ENCODE measurements around the gene DPH1. TPM values are rescaled to one million over a fixed set of nuclear protein-coding genes. Genes with fewer than 3 reads are reported as not detected.

Gene DPH1
- total RNA-seq, 4 donors from 2014 or later: 29.9 to 35.6 (median 34.0) TPM

DNA sequence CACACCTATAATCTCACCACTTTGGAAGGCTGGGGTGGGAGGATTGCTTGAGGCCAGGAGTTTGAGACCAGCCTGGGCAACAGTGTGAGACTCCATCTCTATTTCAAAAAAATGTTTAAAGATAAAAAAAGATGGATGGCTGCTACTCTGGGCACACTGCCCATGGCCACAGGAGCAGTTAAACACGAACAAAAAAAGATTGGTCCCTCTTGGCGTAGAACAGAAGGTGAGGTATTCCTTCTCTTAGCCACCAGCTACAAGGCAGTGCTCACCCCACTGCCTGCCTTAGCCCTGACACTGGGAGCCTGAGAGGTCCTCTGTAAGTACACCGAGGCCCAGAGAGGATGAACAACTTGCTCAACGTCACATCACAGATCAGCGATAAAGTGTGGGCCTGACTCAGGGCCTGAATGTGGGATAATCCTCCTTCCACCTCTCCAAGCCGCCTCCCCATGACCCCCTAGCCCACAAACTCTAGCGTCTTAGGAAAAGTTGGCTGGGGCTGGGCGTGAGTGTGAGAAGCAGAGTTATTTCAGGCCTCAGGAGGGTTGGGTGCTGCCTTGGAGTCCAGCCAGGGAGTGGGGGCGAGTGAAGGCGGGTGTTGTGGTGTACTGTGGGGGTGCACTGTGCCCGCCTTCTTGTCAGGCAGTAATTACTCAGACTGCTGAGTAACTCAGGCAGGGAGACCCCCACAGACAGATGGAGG, 2.3 kb upstream of the DPH1 start:
- TF ChIP-seq POLR2AphosphoS5 (IDR thresholded peaks at IDR 0.05): no peak
- TF ChIP-seq, protein P1, sequence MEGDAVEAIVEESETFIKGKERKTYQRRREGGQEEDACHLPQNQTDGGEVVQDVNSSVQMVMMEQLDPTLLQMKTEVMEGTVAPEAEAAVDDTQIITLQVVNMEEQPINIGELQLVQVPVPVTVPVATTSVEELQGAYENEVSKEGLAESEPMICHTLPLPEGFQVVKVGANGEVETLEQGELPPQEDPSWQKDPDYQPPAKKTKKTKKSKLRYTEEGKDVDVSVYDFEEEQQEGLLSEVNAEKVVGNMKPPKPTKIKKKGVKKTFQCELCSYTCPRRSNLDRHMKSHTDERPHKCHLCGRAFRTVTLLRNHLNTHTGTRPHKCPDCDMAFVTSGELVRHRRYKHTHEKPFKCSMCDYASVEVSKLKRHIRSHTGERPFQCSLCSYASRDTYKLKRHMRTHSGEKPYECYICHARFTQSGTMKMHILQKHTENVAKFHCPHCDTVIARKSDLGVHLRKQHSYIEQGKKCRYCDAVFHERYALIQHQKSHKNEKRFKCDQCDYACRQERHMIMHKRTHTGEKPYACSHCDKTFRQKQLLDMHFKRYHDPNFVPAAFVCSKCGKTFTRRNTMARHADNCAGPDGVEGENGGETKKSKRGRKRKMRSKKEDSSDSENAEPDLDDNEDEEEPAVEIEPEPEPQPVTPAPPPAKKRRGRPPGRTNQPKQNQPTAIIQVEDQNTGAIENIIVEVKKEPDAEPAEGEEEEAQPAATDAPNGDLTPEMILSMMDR (IDR thresholded peaks at IDR 0.05): no peak
- no peak for TF ChIP-seq EP300 (IDR thresholded peaks at IDR 0.05)
- no peak for TF ChIP-seq POLR2A (IDR thresholded peaks at IDR 0.05)
- Histone ChIP-seq H3K27me3 (peaks cover 70% of the 10 kb centered on the region), H3K27ac (no peak overlapping the region), H3K4me3 (no peak overlapping the region), H3K36me3 (no peaks in the 10 kb centered on the region), H3K4me1 (peaks cover 0 to 64% (median 36%) of the 10 kb centered on the region in 3 donors), H3K9me3 (no peaks in the 10 kb centered on the region)
- 20 to 57% methylated on average over 2 to 4 of the region's 11 CpGs for WGBS, 2 donors (ENCODE audit: low coverage in 1 of 2)
- ATAC-seq: no peak

- ATAC-seq: no peak
- TF ChIP-seq, protein P1 (IDR thresholded peaks at IDR 0.05): no peak
- no peak for TF ChIP-seq EP300 (IDR thresholded peaks at IDR 0.05)
- TF ChIP-seq POLR2AphosphoS5 (IDR thresholded peaks at IDR 0.05): no peak
- no peak for TF ChIP-seq POLR2A (IDR thresholded peaks at IDR 0.05)
Measured at GRCh38 chr17:2028234-2028614, 1.7 kb upstream of the DPH1 start.

DNA sequence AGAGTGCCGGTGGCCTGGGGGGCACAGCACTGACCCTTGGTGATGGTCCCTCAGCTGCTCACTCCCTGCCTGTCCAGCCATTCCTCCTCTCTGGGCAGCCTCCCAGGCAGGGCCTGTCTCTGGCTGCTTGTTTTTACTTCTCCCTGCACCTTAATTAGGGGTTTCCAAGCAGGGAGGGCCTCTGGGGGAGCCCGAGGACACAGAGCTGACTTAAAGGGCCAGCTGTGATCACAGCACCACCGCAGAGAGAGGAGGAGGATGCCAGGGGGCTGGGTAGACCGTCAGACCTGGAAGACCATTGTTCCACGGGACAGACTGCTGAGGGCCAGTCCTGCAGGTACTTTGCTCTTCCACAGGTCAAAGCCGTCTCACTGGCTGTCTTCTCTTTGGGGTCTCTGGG, 1.2 kb upstream of the DPH1 start:
- WGBS, 2 donors (ENCODE audit: low coverage in 1 of 2): no CpG with 5 or more reads among the region's 6 CpGs

More at GRCh38 chr17:2028234-2028614, 1.7 kb upstream of the DPH1 start:
- no peak overlapping the region for H3K4me3 ChIP-seq
- no peaks in the 10 kb centered on the region for H3K9me3 ChIP-seq
- peaks cover 0 to 66% (median 36%) of the 10 kb centered on the region in 3 donors for H3K4me1 ChIP-seq
- peaks cover 64% of the 10 kb centered on the region for H3K27me3 ChIP-seq
- WGBS, 2 donors (ENCODE audit: low coverage in 1 of 2): 80% methylated on average over 1 of the region's 5 CpGs; no CpG with 5 or more reads in 1 of the 2 donors
- peaks cover 0 to under 1% of the 10 kb centered on the region in 2 donors for H3K36me3 ChIP-seq
- H3K27ac ChIP-seq: no peak overlapping the region

GRCh38 chr17:2030779-2031163, 818 bp downstream of the DPH1 start:
- Histone ChIP-seq H3K9me3 (no peaks in the 10 kb centered on the region), H3K4me3 (peak overlapping the region; percentile 88 to 98), H3K27ac (peak overlapping the region in 3 of 4 donors; percentile 72 to 84 (median 82)), H3K27me3 (peaks cover 39% of the 10 kb centered on the region), H3K4me1 (peaks cover 0 to 51% (median 15%) of the 10 kb centered on the region in 3 donors), H3K36me3 (peaks cover 0 to 22% of the 10 kb centered on the region in 2 donors)
- ATAC-seq: no peak
- WGBS, 2 donors (ENCODE audit: low coverage in 1 of 2): 0 to 40% methylated on average over 1 to 3 of the region's 10 CpGs
- TF ChIP-seq EP300 (IDR thresholded peaks at IDR 0.05): no peak
- TF ChIP-seq, protein P1 (IDR thresholded peaks at IDR 0.05): peak in 3 of 4 experiments; percentile 28 to 49 (median 37)
- TF ChIP-seq POLR2A (IDR thresholded peaks at IDR 0.05): no peak

More for the DNA sequence above, 1.2 kb upstream of the DPH1 start:
- Histone ChIP-seq H3K4me1 (peaks cover 0 to 66% (median 34%) of the 10 kb centered on the region in 3 donors), H3K4me3 (no peak overlapping the region), H3K9me3 (no peaks in the 10 kb centered on the region), H3K36me3 (peaks cover 0 to 5% of the 10 kb centered on the region in 2 donors), H3K27me3 (peaks cover 59% of the 10 kb centered on the region), H3K27ac (no peak overlapping the region)
- no peak for ATAC-seq
- TF ChIP-seq POLR2A (IDR thresholded peaks at IDR 0.05): no peak
- no peak for TF ChIP-seq EP300 (IDR thresholded peaks at IDR 0.05)
- TF ChIP-seq POLR2AphosphoS5 (IDR thresholded peaks at IDR 0.05): no peak
- TF ChIP-seq, protein P1 (IDR thresholded peaks at IDR 0.05): no peak

GRCh38 chr17:2033153-2033552, 3.2 kb downstream of the DPH1 start:
- WGBS, 2 donors (ENCODE audit: low coverage in 1 of 2): 83 to 87% methylated on average over 3 to 7 of the region's 7 CpGs
- ATAC-seq: no peak
- no peak overlapping the region for H3K4me3 ChIP-seq

More at GRCh38 chr17:2033153-2033552, 3.2 kb downstream of the DPH1 start:
- H3K36me3 ChIP-seq: peaks cover 0 to 45% of the 10 kb centered on the region in 2 donors
- H3K9me3 ChIP-seq: no peaks in the 10 kb centered on the region
- peaks cover 15% of the 10 kb centered on the region for H3K27me3 ChIP-seq
- H3K27ac ChIP-seq: no peak overlapping the region
- TF ChIP-seq POLR2AphosphoS5 (IDR thresholded peaks at IDR 0.05) (no peak), EP300 (IDR thresholded peaks at IDR 0.05) (no peak), POLR2A (IDR thresholded peaks at IDR 0.05) (no peak)
- TF ChIP-seq, protein P1 (IDR thresholded peaks at IDR 0.05): no peak
- peaks cover 0 to 45% (median 13%) of the 10 kb centered on the region in 3 donors for H3K4me1 ChIP-seq

Measured in gastroesophageal sphincter (tissue), 4 donors.